ENCODE results near the gene VWC2L. TPM values are rescaled to one million over a fixed set of nuclear protein-coding genes. Genes with fewer than 3 reads are reported as not detected.

VWC2L gene
- total RNA-seq, 1 experiment from 2014 or later = not detected

- Mint-ChIP-seq H3K36me3 (no peaks in the 10 kb centered on the region), H3K4me1 (peaks cover 3% of the 10 kb centered on the region; the same call in 1 of the 2 replicates), H3K4me3 (no peak overlapping the region), H3K27ac (no peak overlapping the region), H3K27me3 (ENCODE audit: low read depth) (no peaks in the 10 kb centered on the region), H3K9me3 (no peaks in the 10 kb centered on the region)
- ChIA-PET CTCF (no interaction called here), POLR2A (no interaction called here)
- TF ChIP-seq FOXJ3 (CRISPR knock-in tag; IDR thresholded peaks at IDR 0.05; ENCODE audit: borderline replicate concordance) (no peak), ZNF121 (CRISPR knock-in tag; IDR thresholded peaks at IDR 0.05) (no peak), CTCF (IDR thresholded peaks at IDR 0.05) (no peak), STAT6 (CRISPR knock-in tag; conservative IDR thresholded peaks at IDR 0.05; ENCODE audit: low read depth) (no peak), ZNF281 (CRISPR knock-in tag; IDR thresholded peaks at IDR 0.05) (no peak), E2F5 (CRISPR knock-in tag; IDR thresholded peaks at IDR 0.05) (no peak), MLX (CRISPR knock-in tag; IDR thresholded peaks at IDR 0.05) (no peak), AR (CRISPR knock-in tag; IDR thresholded peaks at IDR 0.05) (no peak), ATF1 (CRISPR knock-in tag; IDR thresholded peaks at IDR 0.05) (no peak), EMX1 (CRISPR knock-in tag; IDR thresholded peaks at IDR 0.05) (no peak), ZNF138 (CRISPR knock-in tag; conservative IDR thresholded peaks at IDR 0.05) (no peak), RORB (CRISPR knock-in tag; IDR thresholded peaks at IDR 0.05) (no peak), GABPB1 (CRISPR knock-in tag; IDR thresholded peaks at IDR 0.05) (no peak), ZNF425 (CRISPR knock-in tag; conservative IDR thresholded peaks at IDR 0.05) (no peak), GTF2I (CRISPR knock-in tag; conservative IDR thresholded peaks at IDR 0.05) (no peak), CBFB (CRISPR knock-in tag; IDR thresholded peaks at IDR 0.05; ENCODE audit: low read depth) (no peak), MXD4 (CRISPR knock-in tag; IDR thresholded peaks at IDR 0.05; ENCODE audit: borderline replicate concordance) (no peak), E2F1 (CRISPR knock-in tag; IDR thresholded peaks at IDR 0.05) (no peak)
- ATAC-seq (no peak), DNase-seq (ENCODE audit: low spot score) (no peak)
Measured at GRCh38 chr2:214471382-214471781, 60.5 kb downstream of the VWC2L start.
